Measurements from ENCODE around the gene PML.
"Not testable (repeated sequence)": the region's sequence is repeated elsewhere in the genome, so short reads cannot be mapped to it uniquely, and the experiment has no call there.

Gene PML

DNA sequence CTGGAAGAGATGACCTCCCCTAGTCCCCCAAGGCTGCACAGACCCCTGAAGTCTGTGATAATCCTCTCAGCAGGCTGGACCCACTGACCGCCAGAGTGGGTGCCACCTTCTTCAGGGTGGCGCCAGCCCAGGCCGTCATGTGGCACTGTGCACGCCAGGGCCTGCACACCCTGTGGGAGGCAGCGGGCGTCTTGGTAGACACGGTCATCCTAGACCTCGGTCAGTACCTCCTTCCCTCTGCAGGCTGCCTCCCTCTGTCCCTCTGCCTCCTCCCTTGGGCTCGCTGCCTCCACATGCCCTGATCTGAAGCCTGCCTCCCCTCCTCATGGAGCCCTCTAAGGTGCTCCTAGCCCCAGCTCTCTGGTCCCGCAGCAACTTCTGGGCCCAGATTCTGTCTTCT, 101.1 kb downstream of the PML start:
- H3K9ac ChIP-seq; H3K4me3 ChIP-seq; H3K27ac ChIP-seq; H3K36me3 ChIP-seq; H3K27me3 ChIP-seq; H3K4me1 ChIP-seq; H3K9me3 ChIP-seq (replicated peaks in 1 of 11); H4K20me1 ChIP-seq; H3K4me2 ChIP-seq: not testable (repeated sequence)

DNA sequence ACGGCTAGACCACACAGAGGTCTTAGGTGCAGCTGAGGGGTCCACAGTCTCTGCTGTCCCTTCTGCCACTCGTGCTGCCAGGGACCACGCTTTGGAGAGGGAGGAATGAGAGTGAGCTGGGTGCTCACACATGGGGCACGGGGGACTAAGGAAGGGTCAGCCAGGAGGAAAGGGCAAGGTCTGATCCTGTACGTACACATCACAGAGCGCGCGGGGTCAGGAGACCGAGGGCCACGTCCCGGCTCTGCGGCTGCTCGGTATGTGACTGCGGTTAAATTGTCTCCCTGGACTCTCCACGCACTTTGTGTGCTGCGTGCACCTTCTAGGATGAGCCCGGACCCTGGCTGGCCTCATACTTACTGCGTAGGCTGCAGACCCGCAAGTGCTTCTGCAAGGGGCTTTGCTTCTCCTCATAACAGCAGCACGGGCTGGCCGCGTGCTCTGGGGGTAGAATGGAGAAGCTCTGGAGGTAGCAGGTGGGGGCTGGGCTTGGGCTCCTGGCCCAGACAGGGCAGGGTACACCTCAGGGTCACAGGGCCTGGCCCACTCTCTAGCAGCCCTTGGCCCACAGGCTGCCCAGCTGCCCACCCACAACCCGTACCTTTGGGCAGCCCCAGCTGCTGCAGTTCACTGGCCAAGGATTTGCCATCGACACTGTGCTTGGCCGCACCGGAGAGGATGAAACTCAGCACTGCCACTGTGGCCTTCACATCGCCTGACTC, 102.4 kb downstream of the PML start:
- not testable (repeated sequence) for H3K36me3 ChIP-seq; H3K27ac ChIP-seq; H3K9ac ChIP-seq; H3K4me2 ChIP-seq; H4K20me1 ChIP-seq; H3K9me3 ChIP-seq (replicated peaks in 1 of 11); H3K4me3 ChIP-seq; H3K4me1 ChIP-seq; H3K27me3 ChIP-seq
